HG02610 (cell line): ENCODE data around the gene NAA50.
A peak's percentile ranks its signal among the peaks of the same experiment; 100 is the strongest.

Experiments used
- ATAC-seq: cut with Tn5 transposase; IDR thresholded peaks from one replicate; pipeline ENCODE4 v1.9.1; 2021; ENCODE audit warnings: mild to moderate bottlenecking, moderate library complexity; ENCODE audit not compliant: unreplicated experiment

Gene NAA50

DNA sequence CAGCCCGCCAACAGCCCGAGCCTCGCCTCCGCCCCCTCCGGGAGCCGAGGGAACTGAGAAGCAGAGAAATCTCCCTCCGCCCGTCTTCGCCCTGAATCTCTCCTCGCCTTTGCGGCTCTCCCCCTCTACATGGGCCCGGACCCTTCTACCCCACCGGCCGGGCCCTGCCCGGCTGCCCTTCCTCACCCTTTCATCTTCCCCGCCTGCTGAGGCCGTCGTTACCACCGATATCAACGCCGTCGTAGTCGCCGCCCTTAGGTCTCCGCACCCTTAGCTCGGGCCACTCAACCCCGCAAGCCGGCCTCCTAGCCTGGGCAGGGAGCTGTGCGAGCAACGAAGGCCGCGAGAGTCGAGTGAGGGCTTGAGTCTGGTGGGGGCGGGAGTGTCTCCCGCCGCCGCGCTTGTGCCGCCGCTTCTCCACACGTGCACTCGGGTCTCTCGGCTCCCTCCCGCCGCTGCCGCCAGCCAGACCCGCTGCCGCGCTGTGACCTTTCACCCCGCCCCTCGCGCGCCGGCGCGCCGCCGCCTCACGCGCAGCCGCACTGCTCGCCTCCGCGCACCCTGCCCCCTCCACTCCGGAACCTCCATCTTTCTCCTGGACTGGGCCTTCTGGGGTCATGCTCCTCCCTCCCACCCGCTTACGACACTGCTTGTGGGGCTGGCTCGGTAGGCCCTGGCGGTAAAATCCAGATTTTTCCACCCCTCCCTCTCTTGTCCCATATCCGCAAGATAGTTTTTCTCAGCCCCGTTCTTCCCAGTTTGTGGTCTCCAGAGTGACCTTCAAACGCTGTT lies at the start of gene NAA50:
TSS of gene NAA50 (minus strand) at position 494 of the 792 bp plus-strand sequence. CDS start at position 194, 300 bp downstream.
- ATAC-seq = peak; percentile 52

DNA sequence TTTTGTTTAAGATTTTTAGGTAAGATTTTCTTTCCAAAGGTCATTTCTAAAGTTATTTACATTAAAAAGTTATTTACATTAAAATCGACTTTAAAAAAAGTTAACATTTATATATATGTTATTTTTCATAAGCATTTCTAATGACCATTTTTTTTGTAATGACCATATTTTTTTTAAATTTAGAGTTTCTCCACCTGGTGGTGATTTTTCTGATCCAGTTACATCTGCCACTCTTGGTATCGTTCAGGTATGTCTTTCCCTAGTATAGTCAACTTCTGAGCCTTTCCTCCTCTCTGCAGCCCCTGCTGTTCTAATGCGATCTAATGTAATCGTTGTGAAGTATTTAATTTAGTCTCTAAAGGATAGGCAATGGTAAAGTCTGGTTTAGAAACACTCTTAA lies 49.6 kb upstream of the NAA50 start:
- ATAC-seq = no peak

DNA sequence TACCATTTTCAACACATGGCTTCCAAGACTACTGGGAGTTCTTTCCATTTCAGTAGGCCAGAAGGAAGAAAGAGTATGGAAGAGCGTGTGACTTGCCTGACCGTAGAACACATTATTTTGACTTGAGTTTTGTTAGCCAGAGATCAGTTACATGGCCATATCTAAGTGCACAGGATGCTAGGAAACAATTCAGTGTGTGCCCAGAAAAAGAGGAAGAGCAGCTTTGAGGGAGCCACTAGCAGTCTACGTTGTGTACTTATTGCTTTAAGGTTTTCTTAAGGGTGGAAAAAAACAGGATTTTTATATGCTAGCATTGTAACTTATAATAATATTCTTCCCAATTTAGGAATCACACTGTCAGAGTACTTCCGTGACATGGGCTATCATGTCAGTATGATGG lies 48.5 kb upstream of the NAA50 start:
- no peak for ATAC-seq

DNA sequence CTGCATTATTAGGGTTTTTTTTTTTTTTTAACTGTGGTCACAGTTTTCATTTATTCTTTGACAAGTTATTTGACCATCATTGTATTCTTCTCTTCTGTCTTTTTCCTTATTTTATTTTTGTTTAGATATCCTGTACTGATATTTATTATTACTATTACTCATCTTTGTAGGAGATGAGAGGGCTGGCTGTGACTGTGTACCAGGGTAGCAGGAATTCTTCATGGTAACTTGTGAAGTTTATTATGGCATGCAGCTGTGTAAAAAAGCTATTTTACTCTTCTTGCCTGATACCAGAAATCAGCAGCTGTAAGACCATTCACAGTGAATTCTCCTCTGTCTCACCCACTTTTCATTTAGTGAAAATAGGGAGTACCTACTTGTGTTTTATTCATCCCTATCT lies 45.3 kb upstream of the NAA50 start:
- ATAC-seq = no peak

DNA sequence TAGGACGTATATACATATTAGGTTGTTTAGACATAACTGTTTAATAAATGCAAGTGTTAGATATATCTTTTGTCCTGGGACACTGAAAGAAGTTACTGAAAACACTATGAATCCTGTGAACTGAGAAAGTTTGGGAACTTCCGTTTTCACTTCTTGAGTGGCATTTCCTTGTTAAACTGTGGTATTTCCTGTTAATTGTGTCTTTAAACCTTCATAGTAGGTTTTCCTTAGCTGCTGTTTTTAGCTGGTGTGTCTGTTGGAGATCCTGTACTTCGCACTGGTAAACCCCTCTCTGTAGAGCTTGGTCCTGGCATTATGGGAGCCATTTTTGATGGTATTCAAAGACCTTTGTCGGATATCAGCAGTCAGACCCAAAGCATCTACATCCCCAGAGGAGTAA lies 37.9 kb upstream of the NAA50 start:
- ATAC-seq = no peak

DNA sequence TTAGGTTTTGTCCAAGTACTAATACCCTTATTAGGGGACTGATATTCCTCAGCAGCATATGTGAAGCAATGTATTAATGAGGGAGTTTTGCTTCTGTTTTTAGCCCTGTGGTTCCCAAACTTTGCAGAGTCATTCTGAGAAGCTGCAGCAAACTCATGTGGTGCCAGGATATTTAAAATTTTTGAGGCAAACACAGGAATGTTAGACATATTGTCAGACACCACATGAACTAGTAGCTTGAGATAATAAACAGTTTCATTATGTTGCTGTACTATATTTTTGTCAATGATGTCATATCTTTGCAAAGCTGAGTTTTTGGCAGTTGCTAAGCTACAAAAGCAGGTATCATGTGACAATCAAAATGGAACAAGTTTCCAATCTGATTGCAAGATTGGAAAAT lies 37.4 kb upstream of the NAA50 start:
- ATAC-seq = peak; percentile 64

DNA sequence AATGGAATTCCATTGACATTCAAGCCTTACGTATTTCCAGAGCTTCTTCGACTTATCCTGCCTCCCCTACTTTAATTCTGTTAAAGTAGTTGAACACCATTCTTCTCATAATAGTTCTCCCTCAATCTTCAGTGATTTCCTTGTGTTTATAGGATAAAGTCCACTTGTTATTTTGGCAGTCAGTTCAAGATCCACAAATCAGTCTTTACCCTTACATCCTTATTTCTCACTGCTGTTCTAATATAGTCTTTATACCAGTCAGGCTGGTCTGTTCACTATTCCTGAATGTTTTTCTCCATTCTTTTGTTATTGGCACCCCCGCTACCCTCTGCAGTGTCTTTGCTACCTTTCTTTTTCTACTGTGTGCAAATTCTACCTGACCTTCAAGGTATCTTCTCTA lies 30.5 kb upstream of the NAA50 start:
- ATAC-seq = no peak

DNA sequence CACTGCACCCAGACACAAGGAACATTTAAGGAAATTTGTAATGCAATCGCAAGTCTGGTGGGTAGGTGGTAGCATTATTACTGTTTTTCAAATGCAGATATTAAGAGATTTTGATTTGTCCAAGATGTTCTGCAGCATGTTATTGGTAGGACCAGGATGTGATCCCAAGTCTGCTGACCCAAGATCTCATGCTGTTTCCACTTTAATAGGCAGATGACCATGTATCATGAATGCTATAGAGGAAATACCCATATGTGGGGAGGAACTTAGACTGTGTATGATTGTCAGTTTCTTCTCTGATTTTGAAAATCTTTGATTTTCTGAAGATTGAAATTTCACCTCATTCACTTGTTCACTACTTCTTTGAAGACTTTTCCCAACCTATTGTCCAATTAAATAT lies 29.5 kb upstream of the NAA50 start:
- ATAC-seq = no peak

DNA sequence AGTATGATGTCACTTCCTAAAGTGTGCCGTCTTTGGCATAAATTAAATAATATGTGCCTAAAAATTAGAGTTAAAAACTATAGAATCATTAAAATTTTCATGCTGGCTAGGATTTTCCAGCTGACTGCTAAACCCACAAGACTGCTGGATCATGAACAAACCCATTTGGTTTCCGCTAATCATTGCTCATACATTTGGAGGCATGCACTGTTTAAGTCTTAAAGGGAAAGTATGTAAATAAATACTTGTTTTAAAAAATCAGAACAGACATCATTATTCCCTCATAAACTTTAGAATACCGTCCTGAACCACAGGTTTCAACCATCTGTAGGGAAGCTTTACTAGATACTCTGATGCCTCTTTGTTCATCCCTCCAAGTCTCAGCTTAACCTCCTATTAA lies 27.3 kb upstream of the NAA50 start:
- ATAC-seq = no peak

DNA sequence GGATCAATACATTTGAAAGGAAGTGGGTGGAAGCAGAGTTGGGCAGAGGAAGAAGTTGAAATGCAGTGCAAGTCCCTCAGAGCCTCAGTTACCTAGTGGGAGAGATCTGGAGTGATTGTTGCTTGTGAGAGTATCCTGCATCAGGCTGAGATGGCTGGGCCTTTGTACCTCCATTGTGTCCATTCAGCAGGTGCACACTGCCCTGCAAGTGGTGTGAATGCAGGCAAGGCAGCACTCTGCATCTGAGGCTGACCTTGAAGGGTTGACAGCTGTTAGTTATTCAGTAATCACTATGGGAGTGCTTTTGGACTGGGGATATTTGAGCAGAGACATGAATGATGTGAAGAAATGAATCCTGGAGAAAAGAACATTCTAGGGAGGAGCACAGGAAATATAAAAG lies 25.9 kb upstream of the NAA50 start:
- ATAC-seq = no peak

DNA sequence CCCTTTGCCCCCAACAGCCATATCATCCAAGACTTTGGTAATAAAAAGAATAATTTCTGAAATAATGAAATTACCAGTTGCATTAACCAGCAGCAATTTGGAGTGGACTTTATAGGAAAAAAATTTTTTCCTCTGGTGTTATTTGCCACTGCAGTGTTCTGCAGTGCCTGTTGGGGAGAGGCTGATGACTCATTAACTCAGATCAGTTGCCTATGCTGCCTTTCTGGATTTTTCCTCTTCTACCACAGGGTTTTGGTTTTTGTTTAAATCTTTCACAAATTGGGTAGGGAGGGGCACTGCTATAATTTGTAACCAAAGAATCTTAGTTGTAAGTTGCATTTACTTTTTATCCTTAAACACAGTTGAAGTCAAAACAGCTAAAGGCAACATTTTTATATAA lies 23.5 kb upstream of the NAA50 start:
- ATAC-seq = peak; percentile 66

DNA sequence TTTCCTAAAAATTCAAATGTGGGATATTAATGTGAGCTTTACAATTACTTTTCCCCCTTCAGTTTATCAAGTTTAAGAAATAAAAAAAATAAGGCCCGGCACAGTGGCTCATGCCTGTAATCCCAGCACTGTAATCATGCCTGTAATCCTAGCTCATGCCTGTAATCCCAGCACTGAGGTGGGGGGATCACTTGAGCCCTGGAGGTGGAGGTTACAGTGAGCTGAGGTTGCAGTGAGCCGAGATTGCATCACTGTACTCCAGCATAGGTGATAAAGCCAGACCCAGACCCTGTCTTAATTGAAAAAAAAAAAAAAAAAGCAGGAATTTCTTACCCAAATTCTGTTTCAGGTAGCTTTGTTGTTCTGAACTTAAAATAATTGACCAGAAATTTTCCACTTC lies 18.6 kb upstream of the NAA50 start:
- no peak for ATAC-seq

DNA sequence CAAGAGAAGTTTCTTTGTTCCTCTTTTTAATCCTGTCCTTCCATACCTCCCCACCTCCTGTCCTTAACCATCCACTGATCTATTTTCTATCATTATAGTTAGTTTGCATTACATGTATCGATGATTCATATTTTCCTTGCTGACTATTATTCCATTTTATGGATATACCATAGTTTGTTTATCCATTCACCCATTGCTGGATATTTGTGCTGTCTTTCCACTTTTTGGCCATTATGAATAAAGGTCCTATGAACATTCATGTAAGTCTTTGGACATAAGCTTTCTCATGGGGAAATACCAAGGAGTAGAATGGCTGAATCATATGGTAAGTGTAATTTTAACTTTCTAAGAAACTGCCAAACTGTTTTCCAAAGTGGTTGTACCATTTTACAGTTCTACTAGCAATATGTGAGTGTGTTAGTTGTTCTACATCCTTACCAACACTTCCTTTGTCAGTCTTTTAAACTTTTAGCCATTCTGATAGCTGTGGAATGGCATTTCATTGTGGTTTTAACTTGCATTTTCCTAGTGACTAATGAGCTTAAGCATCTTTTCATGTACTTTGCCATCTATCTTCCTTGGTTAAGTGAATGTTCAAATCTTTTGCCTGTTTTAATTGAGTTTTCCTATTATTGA lies 12.5 kb upstream of the NAA50 start:
- ATAC-seq = no peak

DNA sequence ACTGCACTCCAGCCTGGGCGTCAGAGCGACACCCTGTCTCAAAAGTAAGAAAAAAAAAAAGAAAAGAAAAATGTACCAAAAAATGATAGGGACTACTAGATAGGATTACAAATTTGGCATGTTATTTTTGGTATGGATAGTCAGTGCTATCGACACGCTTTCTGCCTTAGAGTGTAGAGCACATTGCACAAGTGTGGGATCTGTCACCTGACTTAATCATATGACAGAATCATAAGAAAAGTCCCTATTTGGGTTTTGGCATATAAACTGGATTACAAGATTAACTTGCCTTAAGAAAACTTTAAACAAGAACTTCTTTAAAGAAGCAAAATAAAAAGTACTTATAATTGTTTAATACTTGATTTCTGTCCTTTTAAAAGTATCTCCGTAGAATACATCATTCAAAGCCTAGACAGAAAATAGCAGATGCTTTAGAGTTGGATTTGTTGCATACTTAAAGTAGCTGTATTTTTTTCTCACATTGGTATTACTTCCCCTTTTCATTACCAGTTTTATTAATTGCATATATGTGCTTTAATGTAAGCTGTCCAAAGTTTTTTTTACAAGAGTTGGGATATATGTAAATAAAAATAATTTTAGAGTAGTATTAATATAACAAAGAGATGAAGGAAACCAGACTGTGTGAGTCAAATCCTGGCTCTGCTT lies 8.6 kb upstream of the NAA50 start:
- ATAC-seq = peak; percentile 55

DNA sequence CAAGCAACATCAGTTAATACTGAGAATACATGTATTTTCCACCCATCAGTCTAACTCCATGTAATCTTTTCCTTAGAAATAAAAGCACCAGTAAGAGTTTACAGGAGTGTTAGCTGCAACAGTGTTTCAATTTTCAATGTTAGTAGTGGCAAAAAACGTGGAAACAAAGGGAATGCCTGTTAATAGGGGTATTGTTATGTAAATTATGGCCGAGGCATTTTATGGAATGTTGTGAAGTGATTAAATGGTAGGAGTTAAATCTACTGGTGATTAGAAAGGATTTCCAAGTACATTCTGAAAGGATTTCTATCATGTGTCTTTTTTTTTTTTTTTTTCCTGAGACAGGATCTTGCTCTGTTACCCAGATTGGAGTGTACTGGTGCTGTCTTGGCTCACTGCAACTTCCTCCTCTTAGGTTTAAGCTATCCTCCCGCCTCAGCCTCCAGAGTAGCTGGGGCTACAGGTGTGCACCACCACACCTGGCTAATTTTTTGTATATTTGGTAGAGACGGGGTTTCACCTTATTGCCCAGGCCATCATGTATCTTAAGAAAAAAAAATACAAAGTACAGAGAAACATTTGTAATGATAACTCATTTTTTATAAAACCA lies 7.4 kb upstream of the NAA50 start:
- no peak for ATAC-seq

DNA sequence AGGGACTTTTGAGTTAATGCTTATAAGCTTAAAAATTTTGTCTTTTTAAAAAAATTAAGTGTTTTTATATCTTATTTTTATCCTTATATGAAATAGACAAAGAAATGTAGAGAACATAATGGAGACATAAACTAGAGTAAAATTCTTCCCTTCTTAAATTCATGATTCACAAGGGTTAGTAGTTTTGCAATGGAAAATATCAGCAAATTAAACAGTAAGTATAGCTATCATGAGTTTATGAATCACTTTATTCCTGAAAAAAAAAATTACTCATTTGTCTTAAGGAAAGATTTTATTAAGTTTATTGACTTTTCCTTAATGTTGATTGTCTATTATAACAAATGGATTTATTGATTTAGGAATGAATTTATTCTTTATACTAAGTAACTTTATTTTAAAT lies 5.1 kb upstream of the NAA50 start:
- no peak for ATAC-seq

DNA sequence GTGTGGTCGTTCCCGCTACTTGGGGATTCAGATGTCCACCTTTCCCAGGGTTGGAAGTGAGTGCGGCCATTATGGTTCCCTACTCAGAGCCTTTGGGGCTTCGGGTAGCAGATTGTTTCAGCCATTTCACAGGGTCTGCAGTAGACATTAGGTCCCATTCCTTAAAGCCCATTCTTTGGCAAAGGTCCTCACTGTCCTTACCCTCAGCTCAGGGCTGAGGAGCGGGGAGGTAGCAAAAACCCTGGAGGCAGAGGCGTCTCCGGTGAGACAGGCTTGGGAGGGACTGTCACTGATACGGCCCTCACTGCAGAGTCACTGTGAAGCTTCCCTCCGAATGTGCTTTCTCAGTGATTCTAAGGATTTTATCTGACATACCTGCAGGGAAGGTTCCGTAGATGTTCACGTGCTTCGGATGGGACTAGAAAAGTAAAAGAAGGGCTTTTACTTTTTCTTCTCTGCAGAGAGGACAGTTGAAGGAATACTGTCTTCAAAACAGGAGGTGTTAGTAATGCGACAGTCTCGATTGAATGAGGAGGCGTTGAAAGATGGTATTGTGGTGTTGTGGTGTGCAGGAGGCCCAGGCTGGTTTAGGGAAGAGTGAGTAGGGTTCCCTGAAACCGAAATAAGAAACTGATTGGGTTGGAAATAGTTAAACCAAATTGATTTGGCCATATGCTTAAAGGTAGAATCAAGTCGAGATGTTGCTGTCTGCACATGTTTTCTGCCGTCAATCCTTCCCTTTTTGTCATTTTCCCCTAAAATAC lies 1.4 kb upstream of the NAA50 start:
- ATAC-seq = no peak

DNA sequence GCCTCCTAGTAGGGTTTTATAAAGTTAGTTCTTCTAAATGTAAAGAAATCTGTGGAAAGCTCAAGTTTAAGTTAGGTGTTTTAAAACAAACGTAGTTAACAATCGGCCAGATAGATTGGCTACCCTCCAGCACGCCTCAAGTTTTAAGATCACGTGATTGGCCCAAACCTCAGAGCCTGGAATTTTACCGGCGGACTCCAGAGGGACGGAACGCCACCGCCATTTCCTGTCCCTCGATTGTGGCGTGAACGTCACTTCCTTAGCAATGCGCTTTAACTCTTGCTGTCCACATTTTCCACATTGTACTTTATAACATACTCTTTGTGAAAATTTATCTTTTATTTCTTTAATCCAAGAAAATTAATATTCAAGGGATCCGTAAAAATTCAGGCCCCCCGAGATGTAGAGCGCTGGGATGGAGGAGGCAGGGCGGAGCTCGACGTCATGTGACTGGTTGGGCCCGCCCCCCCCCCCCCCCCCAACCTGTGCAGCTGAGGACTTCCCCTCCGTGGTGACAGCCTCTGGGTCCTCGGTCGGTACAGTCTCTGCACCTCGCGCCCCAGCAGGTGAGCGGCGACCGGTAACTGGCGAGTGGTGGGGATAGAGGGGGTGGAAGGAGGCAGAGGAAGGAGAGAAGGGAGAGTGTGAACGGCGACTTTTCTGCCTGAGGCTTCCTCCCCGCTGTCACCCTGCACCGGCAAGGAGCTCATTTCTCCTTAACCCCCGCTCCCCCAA lies 666 bp upstream of the NAA50 start, which contains the start of gene ATP6V1A:
TSS of gene ATP6V1A (plus strand) at position 488 of the 735 bp plus-strand sequence. CDS start 31,719 bp downstream, outside the sequence.
- ATAC-seq = peak; percentile 38

DNA sequence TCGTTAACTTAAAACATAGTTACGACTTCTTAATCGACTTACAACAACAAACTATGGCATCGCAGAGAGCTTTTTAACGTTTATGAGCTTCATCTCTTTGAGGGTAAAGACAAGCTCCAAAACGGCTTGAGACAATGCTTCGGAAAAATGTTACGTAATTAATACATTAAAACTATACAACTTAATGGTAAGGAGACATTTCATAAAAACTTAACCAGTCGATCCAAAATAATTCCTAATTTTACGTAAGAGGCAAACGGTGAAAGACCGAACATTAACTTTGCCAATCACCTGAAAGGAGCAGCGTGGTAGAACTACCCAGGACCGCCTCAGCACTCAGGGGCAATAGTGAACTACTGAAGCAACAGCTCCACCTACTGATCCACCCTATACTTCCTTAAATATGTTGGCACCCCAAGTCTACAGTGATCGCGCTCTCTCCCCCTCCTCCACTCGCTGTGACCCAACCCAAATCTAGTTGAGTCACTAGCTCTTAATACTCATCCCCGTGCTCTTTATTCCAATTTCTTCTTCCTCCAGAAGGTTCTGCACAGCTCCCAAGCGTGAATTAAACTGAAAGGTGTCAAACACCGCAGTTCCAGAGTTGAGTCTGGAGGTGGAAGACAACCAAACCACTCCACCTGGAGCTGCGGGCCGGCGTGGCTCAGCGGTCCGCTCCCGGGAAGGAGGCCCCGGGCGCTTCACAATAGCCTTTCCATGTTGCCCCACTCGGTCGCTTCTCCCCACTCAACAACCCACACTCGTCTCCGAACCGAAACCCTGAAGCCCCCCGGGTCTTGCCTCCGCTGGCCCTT lies 901 bp downstream of the NAA50 start:
- peak; percentile 50 for ATAC-seq
